OCI-LY3 (cell line): ENCODE measurements around the gene GATA2.

Experiments
- CTCF ChIP-seq: fragments of 200-600, 300-600 bp; sonication (generic); IDR thresholded peaks from 2 replicates; pipeline ENCODE4 v1.5.1; 2014; ENCODE audit warnings: antibody characterized with exemption, low read length, low read depth
- EZH2phosphoT487 ChIP-seq: fragments of 200-600 bp; shearing (Covaris generic); IDR thresholded peaks from 2 replicates; pipeline ENCODE4 v1.6.1; 2018; ENCODE audit warnings: antibody characterized with exemption, mixed run types, low read depth

- TF ChIP-seq CTCF: no peak
- no peak for TF ChIP-seq EZH2phosphoT487
Measured at GRCh38 chr3:128452120-128452519, 40.9 kb downstream of the GATA2 start.
